ENCODE measurements around the gene MRPS24. TPM values are rescaled to one million over a fixed set of nuclear protein-coding genes. Genes with fewer than 3 reads are reported as not detected.
"Not testable (repeated sequence)": the region's sequence is repeated elsewhere in the genome, so short reads cannot be mapped to it uniquely, and the experiment has no call there.

The MRPS24 gene
- total RNA-seq, result 100 to 1,000 TPM; 158 to 193 (median 184) TPM

GRCh38 chr7:43869006-43869866, at the start of gene MRPS24:
Gene MRPS24, minus strand, starts transcription at chr7:43869517. Its CDS starts 22 bp downstream, at chr7:43869495.
- Mint-ChIP-seq H3K4me3 (peak within 1 kb of the TSS; percentile 76), H3K4me1 (ENCODE audit: low read depth) (peaks cover 22% of the 10 kb centered on the region), H3K9me3 (no peaks in the 10 kb centered on the region), H3K27me3 (ENCODE audit: low read depth) (no peaks in the 10 kb centered on the region), H3K36me3 (ENCODE audit: insufficient read depth) (peaks cover 24% of the 10 kb centered on the region)
- DNase-seq (peak; percentile 94), ATAC-seq (peak; percentile 98)

GRCh38 chr7:43915907-43916306, 46.6 kb upstream of the MRPS24 start:
- no peaks in the 10 kb centered on the region for H3K4me1 Mint-ChIP-seq (ENCODE audit: low read depth)
- ATAC-seq, result no peak
- H3K9me3 Mint-ChIP-seq, result no peaks in the 10 kb centered on the region
- no peak overlapping the region for H3K4me3 Mint-ChIP-seq
- H3K36me3 Mint-ChIP-seq (ENCODE audit: insufficient read depth), result peaks cover 8% of the 10 kb centered on the region
- DNase-seq, result no peak
- H3K27me3 Mint-ChIP-seq (ENCODE audit: low read depth), result no peaks in the 10 kb centered on the region

- ATAC-seq, result no peak
- DNase-seq, result no peak
- Mint-ChIP-seq H3K27me3 (ENCODE audit: low read depth) (no peaks in the 10 kb centered on the region), H3K4me3 (no peak overlapping the region), H3K4me1 (ENCODE audit: low read depth) (no peaks in the 10 kb centered on the region), H3K9me3 (no peaks in the 10 kb centered on the region), H3K36me3 (ENCODE audit: insufficient read depth) (peaks cover 8% of the 10 kb centered on the region)
Observed at GRCh38 chr7:43914795-43915194, 45.5 kb upstream of the MRPS24 start.

- ATAC-seq, result peak; percentile 91 to 92
- no peaks in the 10 kb centered on the region for H3K27me3 Mint-ChIP-seq (ENCODE audit: low read depth)
- peaks cover 34% of the 10 kb centered on the region for H3K4me1 Mint-ChIP-seq (ENCODE audit: low read depth)
Observed at GRCh38 chr7:43906331-43907010, 37.2 kb upstream of the MRPS24 start, which contains the start of gene URGCP. Gene URGCP, minus strand, starts transcription at chr7:43906596. Its CDS starts 21 bp downstream, at chr7:43906575.

GRCh38 chr7:43905956-43906330, 36.6 kb upstream of the MRPS24 start:
- peak; percentile 52 to 53 for ATAC-seq
- Mint-ChIP-seq H3K4me1 (ENCODE audit: low read depth) (peaks cover 34% of the 10 kb centered on the region), H3K4me3 (peak overlapping the region; percentile 92), H3K36me3 (ENCODE audit: insufficient read depth) (peaks cover 3% of the 10 kb centered on the region), H3K9me3 (no peaks in the 10 kb centered on the region), H3K27me3 (ENCODE audit: low read depth) (no peaks in the 10 kb centered on the region)
- peak; percentile 12 for DNase-seq

More at GRCh38 chr7:43906331-43907010, 37.2 kb upstream of the MRPS24 start, which contains the start of gene URGCP:
- H3K4me3 Mint-ChIP-seq, result peak within 1 kb of the TSS; percentile 92
- H3K36me3 Mint-ChIP-seq (ENCODE audit: insufficient read depth), result peaks cover 3% of the 10 kb centered on the region
- peak; percentile 47 for DNase-seq
- H3K9me3 Mint-ChIP-seq, result no peaks in the 10 kb centered on the region

- H3K4me3 Mint-ChIP-seq, result peak overlapping the region; percentile 92
- no peak for DNase-seq
- no peaks in the 10 kb centered on the region for H3K9me3 Mint-ChIP-seq
- no peaks in the 10 kb centered on the region for H3K27me3 Mint-ChIP-seq (ENCODE audit: low read depth)
- H3K4me1 Mint-ChIP-seq (ENCODE audit: low read depth), result peaks cover 34% of the 10 kb centered on the region
- peaks cover 3% of the 10 kb centered on the region for H3K36me3 Mint-ChIP-seq (ENCODE audit: insufficient read depth)
- ATAC-seq, result no peak
Observed at GRCh38 chr7:43905209-43905946, 36.1 kb upstream of the MRPS24 start.

- DNase-seq (no peak), ATAC-seq (peak; percentile 29 to 33)
- Mint-ChIP-seq H3K4me1 (ENCODE audit: low read depth) (peaks cover 34% of the 10 kb centered on the region), H3K27me3 (ENCODE audit: low read depth) (no peaks in the 10 kb centered on the region), H3K9me3 (no peaks in the 10 kb centered on the region), H3K4me3 (peak overlapping the region; percentile 92), H3K36me3 (ENCODE audit: insufficient read depth) (peaks cover 3% of the 10 kb centered on the region)
Observed at GRCh38 chr7:43904533-43905208, 35.4 kb upstream of the MRPS24 start.

- no peak for ATAC-seq
- peaks cover 3% of the 10 kb centered on the region for H3K36me3 Mint-ChIP-seq (ENCODE audit: insufficient read depth)
- H3K4me3 Mint-ChIP-seq, result no peak overlapping the region
- H3K4me1 Mint-ChIP-seq (ENCODE audit: low read depth), result peaks cover 34% of the 10 kb centered on the region
- H3K9me3 Mint-ChIP-seq, result no peaks in the 10 kb centered on the region
- H3K27me3 Mint-ChIP-seq (ENCODE audit: low read depth), result no peaks in the 10 kb centered on the region
- no peak for DNase-seq
Observed at GRCh38 chr7:43902542-43903054, 33.3 kb upstream of the MRPS24 start.

- not testable (repeated sequence) for H3K4me3 Mint-ChIP-seq; H3K9me3 Mint-ChIP-seq; ATAC-seq; DNase-seq; H3K27me3 Mint-ChIP-seq (ENCODE audit: low read depth)
- peaks cover 24% of the 10 kb centered on the region for H3K4me1 Mint-ChIP-seq (ENCODE audit: low read depth)
- peaks cover 18% of the 10 kb centered on the region for H3K36me3 Mint-ChIP-seq (ENCODE audit: insufficient read depth)
Observed at GRCh38 chr7:43898571-43898970, 29.3 kb upstream of the MRPS24 start.

- no peaks in the 10 kb centered on the region for H3K27me3 Mint-ChIP-seq (ENCODE audit: low read depth)
- ATAC-seq (no peak), DNase-seq (no peak)
- no peak overlapping the region for H3K4me3 Mint-ChIP-seq
- no peaks in the 10 kb centered on the region for H3K9me3 Mint-ChIP-seq
- H3K4me1 Mint-ChIP-seq (ENCODE audit: low read depth), result peaks cover 26% of the 10 kb centered on the region
- peaks cover 15% of the 10 kb centered on the region for H3K36me3 Mint-ChIP-seq (ENCODE audit: insufficient read depth)
Observed at GRCh38 chr7:43895847-43896415, 26.6 kb upstream of the MRPS24 start.

GRCh38 chr7:43891069-43891955, 22.0 kb upstream of the MRPS24 start:
- H3K36me3 Mint-ChIP-seq (ENCODE audit: insufficient read depth), result peaks cover 13% of the 10 kb centered on the region
- ATAC-seq (no peak), DNase-seq (no peak)
- H3K9me3 Mint-ChIP-seq, result no peaks in the 10 kb centered on the region
- H3K4me3 Mint-ChIP-seq, result no peak overlapping the region
- no peaks in the 10 kb centered on the region for H3K27me3 Mint-ChIP-seq (ENCODE audit: low read depth)
- peaks cover 37% of the 10 kb centered on the region for H3K4me1 Mint-ChIP-seq (ENCODE audit: low read depth)

GRCh38 chr7:43890468-43890867, 21.2 kb upstream of the MRPS24 start:
- peaks cover 9% of the 10 kb centered on the region for H3K36me3 Mint-ChIP-seq (ENCODE audit: insufficient read depth)
- ATAC-seq, result no peak
- no peaks in the 10 kb centered on the region for H3K27me3 Mint-ChIP-seq (ENCODE audit: low read depth)
- H3K9me3 Mint-ChIP-seq, result no peaks in the 10 kb centered on the region
- no peak overlapping the region for H3K4me3 Mint-ChIP-seq
- H3K4me1 Mint-ChIP-seq (ENCODE audit: low read depth), result peaks cover 35% of the 10 kb centered on the region
- DNase-seq, result no peak
